Stimulated activated CD8-positive, alpha-beta memory T cell treated with anti-CD3 and anti-CD28 coated beads, Interleukin-7, amount 100 ng/mL, for 1 hour (primary cell): ENCODE results near the gene AKNA.

Experiments used
- DNase-seq, 2 donors: peaks; one replicate each; pipeline ENCODE4 v3.0.0-alpha.2; 2020; ENCODE audit warnings: low read depth in 2 of 2

AKNA gene

GRCh38 chr9:114397219-114397847 is 9.6 kb upstream of the AKNA start:
- DNase-seq, result no peak

- DNase-seq, result no peak
These were observed 8.9 kb upstream of the AKNA start for GRCh38 chr9:114396558-114397218.

DNA sequence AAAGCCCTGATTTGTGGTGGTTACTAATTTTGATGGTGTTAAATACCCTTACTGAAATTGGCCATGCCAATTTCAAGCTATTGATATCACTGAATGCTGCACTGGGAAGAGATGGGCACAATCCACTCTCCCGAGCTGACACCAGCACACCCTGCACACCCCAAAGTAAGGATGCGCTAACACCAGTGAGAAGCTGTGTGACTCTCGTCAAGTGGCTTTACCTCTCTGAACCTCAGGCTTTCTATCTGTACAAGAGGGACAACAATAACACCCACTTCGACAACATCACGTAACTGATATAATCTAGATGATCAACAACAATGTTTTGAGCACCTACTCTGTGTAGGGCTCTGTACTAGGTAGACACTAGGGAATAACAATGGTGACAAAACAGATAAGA is 8.0 kb upstream of the AKNA start:
- DNase-seq, result no peak

GRCh38 chr9:114395334-114395617 is 7.5 kb upstream of the AKNA start:
- DNase-seq, result no peak

GRCh38 chr9:114394523-114395333 is 6.9 kb upstream of the AKNA start:
- no peak for DNase-seq

GRCh38 chr9:114392749-114393112 is 4.9 kb upstream of the AKNA start:
- no peak for DNase-seq

- no peak for DNase-seq
These were observed 3.2 kb upstream of the AKNA start for GRCh38 chr9:114390952-114391351.

GRCh38 chr9:114389612-114390368 is 2.0 kb upstream of the AKNA start:
- DNase-seq, result no peak

DNA sequence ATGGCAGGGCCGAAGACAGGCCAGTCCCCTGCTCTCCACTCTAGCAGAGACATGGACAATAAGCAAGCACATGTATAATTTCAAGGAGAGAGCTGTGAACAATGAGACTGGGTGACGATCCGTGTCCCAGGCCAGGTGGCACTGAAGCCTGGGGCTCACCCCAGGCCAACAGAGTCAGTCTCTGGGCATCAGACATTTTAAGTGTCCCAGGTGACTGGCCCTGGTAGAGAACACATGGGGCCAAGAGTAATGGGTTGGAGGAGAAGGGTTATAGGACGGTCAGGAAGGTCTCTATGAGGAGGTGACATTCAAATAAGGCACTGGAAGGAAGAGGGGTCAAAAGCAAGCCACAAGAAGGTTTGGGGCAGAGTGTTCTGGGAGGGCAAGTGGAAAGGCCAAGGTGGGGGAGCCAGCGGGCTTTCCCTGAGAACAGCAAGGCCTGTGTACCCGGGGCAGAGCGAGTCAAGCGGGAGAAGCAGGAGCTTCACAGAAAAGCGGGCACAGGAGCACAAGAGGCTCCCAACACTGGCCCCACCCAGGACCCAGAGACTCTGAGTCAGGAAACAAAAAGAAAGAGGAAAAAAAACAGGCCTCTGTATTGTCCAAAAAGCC is 1.1 kb upstream of the AKNA start:
- no peak for DNase-seq

GRCh38 chr9:114388357-114388682 is 538 bp upstream of the AKNA start:
- DNase-seq, result no peak

DNA sequence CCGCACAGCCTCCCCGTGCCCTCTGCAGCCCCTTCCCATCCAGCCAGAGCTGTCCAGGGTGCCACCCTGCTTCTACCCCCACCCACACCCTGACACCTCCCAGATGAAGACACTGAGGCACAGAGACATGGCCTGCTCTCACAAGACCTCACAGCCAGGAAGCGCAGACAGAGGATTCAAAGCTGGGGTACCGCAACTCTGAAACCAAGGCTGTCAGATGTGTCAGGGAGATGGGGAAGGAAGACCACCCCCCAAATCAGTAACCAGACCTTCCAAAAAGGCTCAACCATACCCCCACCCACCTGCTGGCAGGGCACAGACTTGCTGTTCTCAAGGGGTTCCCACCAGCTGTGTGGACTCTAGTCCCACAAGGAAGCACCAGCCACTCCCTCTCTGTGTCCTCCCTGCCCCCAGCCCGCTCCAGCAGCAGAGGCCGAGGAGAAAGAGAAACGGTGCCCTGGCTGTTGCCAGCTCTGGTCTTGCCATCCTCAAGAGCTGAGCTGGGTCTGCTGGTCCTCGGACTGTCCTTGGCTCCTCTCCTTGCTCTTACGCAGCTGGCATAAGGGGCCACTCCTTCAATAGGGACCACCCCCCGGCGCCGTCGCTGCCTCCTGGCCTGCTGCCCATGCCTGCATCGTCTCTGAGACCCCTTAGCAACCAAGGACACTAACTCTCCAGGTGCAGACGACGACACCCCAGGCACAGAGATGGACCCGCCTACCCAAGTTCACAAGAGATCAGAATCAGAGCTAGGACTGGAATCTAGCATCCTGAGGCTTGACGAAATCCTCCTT is 699 bp downstream of the AKNA start:
- DNase-seq, result no peak

GRCh38 chr9:114386361-114386885 is 1.4 kb downstream of the AKNA start:
- DNase-seq, result no peak

DNA sequence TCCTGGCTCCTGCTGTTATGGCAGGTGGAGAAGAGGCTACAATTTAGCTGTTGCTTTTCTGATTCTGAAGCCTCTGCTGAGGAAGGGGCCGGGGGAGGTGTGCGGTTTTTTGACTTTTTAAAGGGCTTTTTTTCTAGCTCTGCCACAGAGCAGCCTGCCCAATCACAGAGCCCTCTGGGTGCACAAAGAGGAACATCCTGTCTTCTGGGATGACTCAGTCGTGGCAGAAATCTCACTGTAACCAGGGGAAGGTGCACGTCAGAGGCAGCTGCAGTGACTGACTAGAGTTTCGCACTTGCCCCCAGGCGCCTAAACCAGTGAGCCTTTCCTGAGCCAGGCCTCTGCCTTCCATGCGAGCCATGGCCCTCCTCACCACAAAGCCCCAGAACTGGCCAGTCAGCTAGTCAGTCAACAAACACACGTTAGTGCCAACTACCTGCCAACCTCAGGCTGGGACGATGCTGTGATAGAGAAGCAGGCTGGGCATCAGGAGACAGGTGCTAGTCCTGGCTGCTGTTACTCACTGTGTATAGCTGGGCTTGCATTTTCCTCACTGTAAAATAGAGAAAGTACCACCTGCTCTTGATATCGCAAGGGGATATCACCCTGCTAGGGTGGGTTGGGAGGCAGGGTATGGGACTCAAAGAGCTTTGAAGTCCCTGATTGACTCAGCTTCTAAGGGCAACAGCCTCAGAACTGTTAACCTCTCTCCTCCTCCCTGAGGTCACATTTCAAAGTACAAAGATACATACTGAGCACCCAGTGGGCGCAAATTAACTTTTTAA is 2.2 kb downstream of the AKNA start:
- DNase-seq, result peak; percentile 68 to 69

DNA sequence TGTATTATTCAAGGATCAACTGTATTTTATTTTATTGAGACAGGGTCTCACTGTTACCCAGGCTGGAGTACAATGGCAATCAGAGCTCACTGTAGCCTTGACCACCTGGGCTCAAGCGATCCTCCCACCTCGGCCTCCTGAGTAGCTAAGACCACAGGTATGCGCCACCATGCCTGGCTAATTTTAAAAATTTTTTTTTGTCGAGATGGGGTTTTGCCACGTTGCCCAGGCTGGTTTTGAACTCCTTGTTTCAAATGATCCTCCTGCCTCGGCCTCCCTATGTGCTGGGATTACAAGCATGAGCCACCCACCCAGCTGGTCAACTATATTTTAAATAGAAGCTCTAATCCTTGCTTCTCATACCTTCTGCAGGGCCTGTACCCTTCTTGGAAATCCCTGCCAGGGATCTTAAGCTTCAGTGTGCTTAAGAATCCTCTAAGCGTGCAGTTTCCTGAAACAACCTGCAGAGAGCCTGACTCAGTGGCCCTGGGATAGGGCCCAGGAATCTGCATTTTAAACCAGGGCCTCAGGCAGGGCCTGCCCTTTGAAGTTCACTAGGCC is 2.9 kb downstream of the AKNA start:
- no peak for DNase-seq

- DNase-seq, result no peak
These were observed 3.4 kb downstream of the AKNA start for GRCh38 chr9:114384341-114384740.

- DNase-seq, result no peak
These were observed 4.1 kb downstream of the AKNA start for GRCh38 chr9:114383521-114384231.

- DNase-seq, result peak in 1 of 2 donors; percentile 40
These were observed 4.9 kb downstream of the AKNA start for GRCh38 chr9:114382699-114383520.

DNA sequence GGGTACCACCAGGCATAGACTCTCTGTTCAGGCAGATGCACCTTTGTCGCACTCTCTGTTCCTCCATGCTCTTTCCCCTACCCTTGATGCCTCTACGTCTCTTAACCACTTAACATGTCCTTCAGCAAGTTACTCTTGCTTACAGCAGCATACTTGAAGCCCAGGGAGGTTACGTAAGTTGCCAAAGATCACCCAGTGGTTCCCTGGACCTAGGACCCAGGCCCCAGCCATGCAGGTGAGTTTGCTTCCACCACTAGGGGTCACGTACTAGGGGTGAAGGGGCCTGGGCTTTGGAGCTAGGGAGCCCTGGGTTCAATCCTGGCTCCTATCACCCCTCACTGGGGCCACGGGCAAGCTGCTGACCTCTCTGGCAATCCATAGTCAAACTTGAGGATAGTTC is 8.9 kb downstream of the AKNA start:
- DNase-seq, result no peak
